ENCODE measurements around the gene LDB3.

The LDB3 gene

GRCh38 chr10:86649471-86650150, 18.7 kb upstream of the LDB3 start:
- Histone ChIP-seq H3K9ac (ENCODE audit: low read length) (no peak overlapping the region), H3K27ac (ENCODE audit: low read length) (no peak overlapping the region)

GRCh38 chr10:86650151-86650550, 18.2 kb upstream of the LDB3 start:
- no peaks in the 10 kb centered on the region for H3F3A ChIP-seq (ENCODE audit: insufficient read depth, low read length)
- no peaks in the 10 kb centered on the region for H3K9me3 ChIP-seq (replicated peaks; ENCODE audit: insufficient read depth, low read length)
- H3K79me2 ChIP-seq (ENCODE audit: low read length), result no peaks in the 10 kb centered on the region
- no peak for TF ChIP-seq EZH2phosphoT487 (IDR thresholded peaks at IDR 0.05; ENCODE audit: low read length)
- no peak overlapping the region for H3K27ac ChIP-seq (ENCODE audit: low read length)
- no peaks in the 10 kb centered on the region for H4K20me1 ChIP-seq (ENCODE audit: insufficient read depth, low read length)
- peaks cover 8% of the 10 kb centered on the region; the same call in 1 of the 2 replicates for H3K27me3 ChIP-seq (replicated peaks; ENCODE audit: insufficient read depth, low read length)
- no peaks in the 10 kb centered on the region for H3K36me3 ChIP-seq (replicated peaks; ENCODE audit: insufficient read depth, low read length)
- no peak overlapping the region for H3K9ac ChIP-seq (ENCODE audit: low read length)
- no peaks in the 10 kb centered on the region for H3K4me1 ChIP-seq (ENCODE audit: low read length)
- no peak overlapping the region for H3K4me2 ChIP-seq (ENCODE audit: low read depth, low read length)
- no peak overlapping the region for H3K4me3 ChIP-seq (ENCODE audit: low read length)
- no peak overlapping the region for H2AFZ ChIP-seq (ENCODE audit: low read length)
- H3K9me2 ChIP-seq (replicated peaks; ENCODE audit: insufficient read depth, low read length), result no peaks in the 10 kb centered on the region
- no peak for DNase-seq

More at GRCh38 chr10:86649471-86650150, 18.7 kb upstream of the LDB3 start:
- Histone ChIP-seq H4K20me1 (ENCODE audit: insufficient read depth, low read length) (no peaks in the 10 kb centered on the region), H3K79me2 (ENCODE audit: low read length) (no peaks in the 10 kb centered on the region), H2AFZ (ENCODE audit: low read length) (no peak overlapping the region), H3K9me2 (replicated peaks; ENCODE audit: insufficient read depth, low read length) (no peaks in the 10 kb centered on the region), H3K4me2 (ENCODE audit: low read depth, low read length) (no peak overlapping the region), H3F3A (ENCODE audit: insufficient read depth, low read length) (no peaks in the 10 kb centered on the region), H3K4me1 (ENCODE audit: low read length) (no peaks in the 10 kb centered on the region), H3K9me3 (replicated peaks; ENCODE audit: insufficient read depth, low read length) (no peaks in the 10 kb centered on the region), H3K27me3 (replicated peaks; ENCODE audit: insufficient read depth, low read length) (peaks cover 8% of the 10 kb centered on the region; the same call in 1 of the 2 replicates), H3K4me3 (ENCODE audit: low read length) (no peak overlapping the region), H3K36me3 (replicated peaks; ENCODE audit: insufficient read depth, low read length) (no peaks in the 10 kb centered on the region)
- TF ChIP-seq EZH2phosphoT487 (IDR thresholded peaks at IDR 0.05; ENCODE audit: low read length), result no peak
- TF ChIP-seq CTCF (IDR thresholded peaks at IDR 0.05; ENCODE audit: low read length), result no peak
- no peak for TF ChIP-seq EZH2 (optimal IDR thresholded peaks at IDR 0.05; ENCODE audit: low read depth, low read length)
- DNase-seq, result no peak

GRCh38 chr10:86651021-86651471, 17.3 kb upstream of the LDB3 start:
- Histone ChIP-seq H3K36me3 (replicated peaks; ENCODE audit: insufficient read depth, low read length) (no peaks in the 10 kb centered on the region), H3F3A (ENCODE audit: insufficient read depth, low read length) (no peaks in the 10 kb centered on the region), H4K20me1 (ENCODE audit: insufficient read depth, low read length) (no peaks in the 10 kb centered on the region), H3K27me3 (replicated peaks; ENCODE audit: insufficient read depth, low read length) (peaks cover 8% of the 10 kb centered on the region; the same call in 1 of the 2 replicates), H3K4me3 (ENCODE audit: low read length) (no peak overlapping the region), H3K9me2 (replicated peaks; ENCODE audit: insufficient read depth, low read length) (no peaks in the 10 kb centered on the region), H3K79me2 (ENCODE audit: low read length) (no peaks in the 10 kb centered on the region), H3K4me1 (ENCODE audit: low read length) (no peaks in the 10 kb centered on the region), H3K4me2 (ENCODE audit: low read depth, low read length) (no peak overlapping the region), H3K9me3 (replicated peaks; ENCODE audit: insufficient read depth, low read length) (no peaks in the 10 kb centered on the region), H2AFZ (ENCODE audit: low read length) (no peak overlapping the region), H3K9ac (ENCODE audit: low read length) (no peak overlapping the region), H3K27ac (ENCODE audit: low read length) (no peak overlapping the region)
- TF ChIP-seq EZH2phosphoT487 (IDR thresholded peaks at IDR 0.05; ENCODE audit: low read length) (no peak), EZH2 (optimal IDR thresholded peaks at IDR 0.05; ENCODE audit: low read depth, low read length) (no peak), CTCF (IDR thresholded peaks at IDR 0.05; ENCODE audit: low read length) (no peak)
- DNase-seq, result no peak
